Neuronal stem cell (in vitro differentiated cells): Measurements from ENCODE around the gene MYD88.

Experiments
- DNase-seq: peaks from one replicate; pipeline ENCODE4 v3.0.0-alpha.2; 2013; ENCODE audit warnings: low spot score
- H2AFZ ChIP-seq: one replicate; pipeline ENCODE4 v1.6.1; 2013; ENCODE audit warnings: mild to moderate bottlenecking, low read length, inconsistent platforms
- H2AK5ac ChIP-seq: 2 replicates; pipeline ENCODE4 v1.6.1; 2013; ENCODE audit warnings: low read depth, mild to moderate bottlenecking, inconsistent platforms, low read length, moderate library complexity, mixed read lengths
- H2BK120ac ChIP-seq: 2 replicates; pipeline ENCODE4 v1.6.1; 2013; ENCODE audit warnings: low read depth, mild to moderate bottlenecking, inconsistent platforms, low read length, moderate library complexity, mixed read lengths
- H2BK12ac ChIP-seq: one replicate; pipeline ENCODE4 v1.6.1; 2013; ENCODE audit warnings: low read length, inconsistent platforms
- H2BK15ac ChIP-seq: 2 replicates; pipeline ENCODE4 v1.6.1; 2013; ENCODE audit warnings: mild to moderate bottlenecking, low read length, inconsistent platforms, mixed read lengths
- H2BK5ac ChIP-seq: one replicate; pipeline ENCODE4 v1.6.1; 2013; ENCODE audit warnings: inconsistent platforms, mild to moderate bottlenecking, low read length, moderate library complexity
- H3K14ac ChIP-seq: one replicate; pipeline ENCODE4 v1.6.1; 2013; ENCODE audit warnings: low read length, inconsistent platforms
- H3K18ac ChIP-seq: 2 replicates; pipeline ENCODE4 v1.6.1; 2013; ENCODE audit warnings: low read length, inconsistent platforms
- H3K23ac ChIP-seq: 2 replicates; pipeline ENCODE4 v1.6.1; 2013; ENCODE audit warnings: low read depth, mild to moderate bottlenecking, mixed read lengths, low read length, inconsistent platforms; ENCODE audit not compliant: poor library complexity
- H3K27ac ChIP-seq: replicated peaks from 3 replicates; pipeline ENCODE4 v1.5.1; 2013; ENCODE audit warnings: low read length, inconsistent platforms
- H3K27me3 ChIP-seq, 3 experiments: 2 replicates each; pipeline ENCODE4 v1.6.1; 2013; ENCODE audit warnings: low read length in 3 of 3, mild to moderate bottlenecking in 2 of 3, inconsistent platforms in 1 of 3, low read depth in 1 of 3, mixed read lengths in 1 of 3, moderate library complexity in 1 of 3; ENCODE audit not compliant: control insufficient read depth in 3 of 3, insufficient read depth in 3 of 3
- H3K36me3 ChIP-seq, 2 donors: replicated peaks in 1 of 2; 2 replicates each; pipeline ENCODE4 v1.6.1; 2013; ENCODE audit warnings: low read length in 2 of 2; ENCODE audit not compliant: control insufficient read depth in 2 of 2, insufficient read depth in 2 of 2
- H3K4ac ChIP-seq: 2 replicates; pipeline ENCODE4 v1.6.1; 2013; ENCODE audit warnings: inconsistent platforms, mild to moderate bottlenecking, low read length, moderate library complexity
- H3K4me1 ChIP-seq, 2 donors: 1 replicate in 1 of 2; 2 replicates in 1 of 2; pipeline ENCODE4 v1.6.1; 2013; ENCODE audit warnings: low read length in 2 of 2, low read depth in 1 of 2; ENCODE audit not compliant: control insufficient read depth in 2 of 2, insufficient read depth in 1 of 2
- H3K4me2 ChIP-seq: one replicate; pipeline ENCODE4 v1.6.1; 2013; ENCODE audit warnings: mild to moderate bottlenecking, low read length, inconsistent platforms; ENCODE audit not compliant: insufficient read depth, poor library complexity, severe bottlenecking
- H3K4me3 ChIP-seq, 2 donors: 2 replicates each; pipeline ENCODE4 v1.5.1; 2013; ENCODE audit warnings: low read length in 2 of 2, mild to moderate bottlenecking in 2 of 2, inconsistent platforms in 1 of 2, moderate library complexity in 1 of 2
- H3K79me1 ChIP-seq: one replicate; pipeline ENCODE4 v1.6.1; 2013; ENCODE audit warnings: low read depth, mild to moderate bottlenecking, inconsistent platforms, low read length, moderate library complexity
- H3K9ac ChIP-seq: one replicate; pipeline ENCODE4 v1.6.1; 2013; ENCODE audit warnings: mild to moderate bottlenecking, low read depth, low read length, inconsistent platforms; ENCODE audit not compliant: poor library complexity
- H3K9me3 ChIP-seq, 2 donors: replicated peaks in 1 of 2; 2 replicates each; pipeline versions ENCODE3 to v1.6.1; 2013; ENCODE audit warnings: low read length in 2 of 2, mild to moderate bottlenecking in 2 of 2, inconsistent platforms in 1 of 2, low read depth in 1 of 2, mixed read lengths in 1 of 2, moderate library complexity in 1 of 2; ENCODE audit not compliant: control insufficient read depth in 2 of 2, insufficient read depth in 1 of 2
- H4K8ac ChIP-seq: one replicate; pipeline ENCODE4 v1.6.1; 2013; ENCODE audit warnings: low read depth, mild to moderate bottlenecking, inconsistent platforms, low read length, moderate library complexity
- H4K91ac ChIP-seq: one replicate; pipeline ENCODE4 v1.6.1; 2013; ENCODE audit warnings: low read length, low read depth, mild to moderate bottlenecking, inconsistent platforms; ENCODE audit not compliant: poor library complexity
- WGBS, 2 donors: extraction: QIAGEN DNeasy Blood & Tissue Kit; methylation state at CpG; one replicate each; pipeline ENCODE4 v1.1.7; 2013; ENCODE audit warnings: missing lambda C conversion rate in 2 of 2, mixed read lengths in 1 of 2; ENCODE audit not compliant: insufficient read length in 2 of 2, insufficient replicate concordance in 1 of 2; ENCODE audit errors: extremely low coverage in 2 of 2; 5-methylcytosine and 5-hydroxymethylcytosine counted together

MYD88 gene

GRCh38 chr3:38110314-38111050, 28.0 kb upstream of the MYD88 start:
- no peak overlapping the region for H2BK15ac ChIP-seq
- no peak overlapping the region for H2BK120ac ChIP-seq
- no peak overlapping the region for H2AFZ ChIP-seq
- no peak overlapping the region for H3K4me2 ChIP-seq
- H2AK5ac ChIP-seq, result peak overlapping the region; percentile 63
- no peaks in the 10 kb centered on the region for H3K4me1 ChIP-seq
- H3K4ac ChIP-seq, result no peak overlapping the region
- peaks cover 0 to 2% (median 0%) of the 10 kb centered on the region in 3 experiments for H3K27me3 ChIP-seq
- DNase-seq, result no peak
- H3K23ac ChIP-seq, result no peak overlapping the region
- H3K18ac ChIP-seq, result peak overlapping the region; percentile 48
- H3K9me3 ChIP-seq, result peaks cover 2% of the 10 kb centered on the region in 2 donors
- peak overlapping the region; percentile 38 for H3K14ac ChIP-seq
- H3K9ac ChIP-seq, result peak overlapping the region; percentile 21
- H2BK5ac ChIP-seq, result peak overlapping the region; percentile 5
- no peak overlapping the region for H3K4me3 ChIP-seq
- H3K27ac ChIP-seq, result no peak overlapping the region
- peaks cover 0 to 9% of the 10 kb centered on the region in 2 donors for H3K36me3 ChIP-seq
- WGBS, 2 donors, result no CpG with 5 or more reads among the region's 6 CpGs
- peak overlapping the region; percentile 43 for H4K8ac ChIP-seq
- H4K91ac ChIP-seq, result peak overlapping the region; percentile 72
- no peak overlapping the region for H2BK12ac ChIP-seq
- H3K79me1 ChIP-seq, result peaks cover 8% of the 10 kb centered on the region

GRCh38 chr3:38111201-38111600, 27.3 kb upstream of the MYD88 start:
- Histone ChIP-seq H2AK5ac (no peak overlapping the region), H4K8ac (no peak overlapping the region), H3K9me3 (peaks cover 0 to 2% of the 10 kb centered on the region in 2 donors), H2BK15ac (no peak overlapping the region), H2AFZ (no peak overlapping the region), H3K4me3 (peak overlapping the region in 1 of 2 donors; percentile 25), H3K36me3 (peaks cover 0 to 9% of the 10 kb centered on the region in 2 donors), H3K79me1 (peaks cover 8% of the 10 kb centered on the region), H3K9ac (no peak overlapping the region), H2BK5ac (peak overlapping the region; percentile 29), H3K4me2 (no peak overlapping the region), H2BK120ac (no peak overlapping the region), H4K91ac (no peak overlapping the region), H2BK12ac (no peak overlapping the region), H3K27me3 (peaks cover 0 to 2% (median 0%) of the 10 kb centered on the region in 3 experiments), H3K4ac (no peak overlapping the region), H3K18ac (no peak overlapping the region), H3K23ac (no peak overlapping the region), H3K14ac (no peak overlapping the region), H3K4me1 (no peaks in the 10 kb centered on the region), H3K27ac (no peak overlapping the region)
- DNase-seq, result no peak
- no CpG with 5 or more reads among the region's 4 CpGs for WGBS, 2 donors

GRCh38 chr3:38111696-38112377, 26.6 kb upstream of the MYD88 start:
- Histone ChIP-seq H3K18ac (peak overlapping the region; percentile 4), H3K4ac (no peak overlapping the region), H3K4me2 (no peak overlapping the region), H2BK120ac (no peak overlapping the region), H3K27ac (no peak overlapping the region), H2AFZ (no peak overlapping the region), H3K14ac (no peak overlapping the region), H2BK15ac (no peak overlapping the region), H3K4me3 (peak overlapping the region in 1 of 2 donors; percentile 25), H3K23ac (no peak overlapping the region), H3K79me1 (peaks cover 8% of the 10 kb centered on the region), H3K4me1 (no peaks in the 10 kb centered on the region), H3K27me3 (peaks cover 0 to 2% (median 0%) of the 10 kb centered on the region in 3 experiments), H4K8ac (no peak overlapping the region), H2AK5ac (no peak overlapping the region), H2BK5ac (peak overlapping the region; percentile 29), H3K36me3 (peaks cover 0 to 11% of the 10 kb centered on the region in 2 donors), H4K91ac (no peak overlapping the region), H3K9ac (no peak overlapping the region), H3K9me3 (peaks cover 0 to 2% of the 10 kb centered on the region in 2 donors), H2BK12ac (no peak overlapping the region)
- DNase-seq, result no peak
- no CpG with 5 or more reads among the region's 16 CpGs for WGBS, 2 donors

- H3K18ac ChIP-seq, result no peak overlapping the region
- no peak overlapping the region for H2BK120ac ChIP-seq
- peak overlapping the region; percentile 29 for H2BK5ac ChIP-seq
- H3K9me3 ChIP-seq, result peaks cover 0 to 2% of the 10 kb centered on the region in 2 donors
- H3K79me1 ChIP-seq, result peaks cover 8% of the 10 kb centered on the region
- H3K14ac ChIP-seq, result no peak overlapping the region
- H2BK15ac ChIP-seq, result no peak overlapping the region
- no peak overlapping the region for H3K4me3 ChIP-seq
- no peak overlapping the region for H3K4ac ChIP-seq
- H3K4me2 ChIP-seq, result no peak overlapping the region
- DNase-seq, result no peak
- H3K9ac ChIP-seq, result no peak overlapping the region
- no peak overlapping the region for H3K27ac ChIP-seq
- no peak overlapping the region for H2AK5ac ChIP-seq
- H3K36me3 ChIP-seq, result peaks cover 0 to 13% of the 10 kb centered on the region in 2 donors
- H3K27me3 ChIP-seq, result peaks cover 0 to 2% (median 0%) of the 10 kb centered on the region in 3 experiments
- no peak overlapping the region for H4K8ac ChIP-seq
- H2AFZ ChIP-seq, result no peak overlapping the region
- WGBS, 2 donors, result no CpG with 5 or more reads among the region's 7 CpGs
- H3K23ac ChIP-seq, result no peak overlapping the region
- no peak overlapping the region for H2BK12ac ChIP-seq
- H4K91ac ChIP-seq, result no peak overlapping the region
- H3K4me1 ChIP-seq, result no peaks in the 10 kb centered on the region
Observed at GRCh38 chr3:38112378-38112761, 26.1 kb upstream of the MYD88 start.
